CD14-positive monocyte (primary cell): ENCODE measurements around the gene HNRNPC. TPM values are rescaled to one million over a fixed set of nuclear protein-coding genes. Genes with fewer than 3 reads are reported as not detected.

ENCODE experiments used
- DNase-seq, 3 donors: peaks; one replicate each; pipeline ENCODE4 v3.0.0-alpha.2; 2011 to 2022
- H2AFZ ChIP-seq: 2 replicates; pipeline ENCODE4 v1.6.0; 2012; ENCODE audit warnings: mild to moderate bottlenecking, low read depth, low read length, inconsistent platforms; ENCODE audit not compliant: insufficient read depth, poor library complexity, severe bottlenecking
- H3K27ac ChIP-seq, 2 donors: 1 replicate in 1 of 2; 2 replicates in 1 of 2; pipeline ENCODE4 v1.5.1; 2012 to 2013; ENCODE audit warnings: low read length in 2 of 2, control low read depth in 1 of 2, inconsistent platforms in 1 of 2, low read depth in 1 of 2, mild to moderate bottlenecking in 1 of 2
- H3K27me3 ChIP-seq, 2 donors: one replicate each; pipeline versions ENCODE4 v1.6.0 to v1.6.1; 2011 to 2013; ENCODE audit warnings: low read length in 2 of 2; ENCODE audit not compliant: control insufficient read depth in 2 of 2, insufficient read depth in 2 of 2
- H3K36me3 ChIP-seq, 2 donors: replicated peaks in 1 of 2; 1 replicate in 1 of 2; 2 replicates in 1 of 2; pipeline versions ENCODE4 v1.5.1 to v1.6.1; 2012 to 2013; ENCODE audit warnings: low read length in 2 of 2, control low read depth in 1 of 2, inconsistent platforms in 1 of 2, mild to moderate bottlenecking in 1 of 2; ENCODE audit not compliant: insufficient read depth in 2 of 2, control insufficient read depth in 1 of 2
- H3K4me1 ChIP-seq, 2 donors: 1 replicate in 1 of 2; 2 replicates in 1 of 2; pipeline versions ENCODE4 v1.5.1 to v1.6.1; 2012 to 2013; ENCODE audit warnings: low read length in 2 of 2, control low read depth in 1 of 2, inconsistent platforms in 1 of 2, mild to moderate bottlenecking in 1 of 2, moderate library complexity in 1 of 2; ENCODE audit not compliant: insufficient read depth in 2 of 2, control insufficient read depth in 1 of 2
- H3K4me2 ChIP-seq: replicated peaks from 2 replicates; pipeline ENCODE3; 2012; ENCODE audit warnings: low read length, moderate library complexity, mild to moderate bottlenecking; ENCODE audit not compliant: poor library complexity, severe bottlenecking; ENCODE audit errors: extremely low read depth
- H3K4me3 ChIP-seq, 3 experiments: fragments of 200-600 bp in 1 of 3; sonication (generic) in 1 of 3; replicated peaks in 1 of 3; 1 replicate in 2 of 3; 2 replicates in 1 of 3; pipeline ENCODE4 v1.5.1; 2011 to 2013; ENCODE audit warnings: low read length in 3 of 3, mild to moderate bottlenecking in 3 of 3, control low read depth in 2 of 3, low read depth in 2 of 3, inconsistent platforms in 1 of 3, moderate library complexity in 1 of 3
- H3K79me2 ChIP-seq: 2 replicates; pipeline ENCODE4 v1.6.0; 2012; ENCODE audit warnings: mild to moderate bottlenecking, control low read depth, inconsistent platforms, low read length, moderate library complexity; ENCODE audit not compliant: insufficient read depth
- H3K9ac ChIP-seq: 2 replicates; pipeline ENCODE4 v1.6.0; 2017; ENCODE audit warnings: low read length, mild to moderate bottlenecking; ENCODE audit not compliant: insufficient read depth, poor library complexity, severe bottlenecking
- H3K9me3 ChIP-seq, 2 donors: replicated peaks in 1 of 2; 1 replicate in 1 of 2; 2 replicates in 1 of 2; pipeline versions ENCODE4 v1.5.1 to v1.6.1; 2012 to 2013; ENCODE audit warnings: low read length in 2 of 2, control low read depth in 1 of 2; ENCODE audit not compliant: control insufficient read depth in 1 of 2, insufficient read depth in 1 of 2
- H4K20me1 ChIP-seq: 2 replicates; pipeline ENCODE4 v1.6.0; 2012; ENCODE audit warnings: mild to moderate bottlenecking, low read length, control low read depth, moderate library complexity; ENCODE audit not compliant: insufficient read depth
- H3K27ac Mint-ChIP-seq, 7 donors: one replicate each; pipeline ENCODE4 v1.8.0; 2020; ENCODE audit warnings: mild to moderate bottlenecking in 7 of 7, mixed read lengths in 7 of 7, moderate library complexity in 6 of 7, inconsistent platforms in 2 of 7
- H3K27me3 Mint-ChIP-seq, 3 donors: one replicate each; pipeline ENCODE4 v1.8.0; 2021 to 2022; ENCODE audit warnings: low read depth in 3 of 3, mild to moderate bottlenecking in 3 of 3, mixed read lengths in 3 of 3, moderate library complexity in 3 of 3, inconsistent platforms in 1 of 3
- H3K36me3 Mint-ChIP-seq, 2 donors: one replicate each; pipeline ENCODE4 v1.8.0; 2020; ENCODE audit warnings: mixed read lengths in 2 of 2, inconsistent platforms in 1 of 2, mild to moderate bottlenecking in 1 of 2
- H3K4me1 Mint-ChIP-seq: one replicate; pipeline ENCODE4 v1.8.0; 2020; ENCODE audit warnings: mild to moderate bottlenecking, mixed read lengths
- H3K4me3 Mint-ChIP-seq, 2 donors: one replicate each; pipeline ENCODE4 v1.8.0; 2020; ENCODE audit warnings: mild to moderate bottlenecking in 2 of 2, mixed read lengths in 2 of 2, moderate library complexity in 1 of 2
- H3K9me3 Mint-ChIP-seq, 7 donors: one replicate each; pipeline ENCODE4 v1.8.0; 2020 to 2022; ENCODE audit warnings: mixed read lengths in 7 of 7, mild to moderate bottlenecking in 6 of 7, moderate library complexity in 6 of 7, inconsistent platforms in 2 of 7
- CTCF ChIP-seq: fragments of 200-600 bp; IDR thresholded peaks from one replicate; pipeline ENCODE4 v1.8.0; 2022; ENCODE audit warnings: antibody characterized with exemption, mild to moderate bottlenecking
- WGBS: methylation state at CpG from one replicate; pipeline ENCODE4 v1.1.5; 2013; ENCODE audit warnings: missing lambda C conversion rate; ENCODE audit not compliant: insufficient coverage; 5-methylcytosine and 5-hydroxymethylcytosine counted together
- intact Hi-C, 2 donors: fragments of 100-400 bp; cut with micrococcal nuclease; formaldehyde crosslinking; loops; one replicate each; pipeline versions ENCODE4 v1.15.0 to v1.15.1; 2023
- polyA plus RNA-seq, 3 donors: library from polyadenylated mRNA; depleted of rRNA in 1 of 3; unstranded in 2 of 3; stranded (reverse) in 1 of 3; fragments of 300-500 nt in 2 of 3; fragments of >200 nt in 1 of 3; fragmentation: Illumina TruSeq in 2 of 3; gene quantifications; 1 replicate in 2 of 3; 2 replicates in 1 of 3; pipeline ENCODE4 v1.2.3, GENCODE V29; 2012 to 2021

HNRNPC gene
- polyA plus RNA-seq, 3 donors, result 391 to 609 (median 580) TPM

GRCh38 chr14:21160061-21160610, 109.1 kb downstream of the HNRNPC start:
- H3K4me2 ChIP-seq, result no peak overlapping the region
- no peaks in the 10 kb centered on the region for H3K36me3 ChIP-seq
- Mint-ChIP-seq H3K4me3 (no peak overlapping the region), H3K9me3 (peaks cover 0 to 1% (median 0%) of the 10 kb centered on the region in 7 donors), H3K36me3 (no peaks in the 10 kb centered on the region), H3K27ac (no peak overlapping the region), H3K27me3 (peaks cover 3 to 15% (median 3%) of the 10 kb centered on the region in 3 donors), H3K4me1 (peaks cover 1% of the 10 kb centered on the region)
- H3K79me2 ChIP-seq, result no peaks in the 10 kb centered on the region
- no peak overlapping the region for H3K9ac ChIP-seq
- 100% methylated on average over 3 of the region's 4 CpGs for WGBS
- TF ChIP-seq CTCF, result no peak
- DNase-seq, result no peak
- no peak overlapping the region for H3K27ac ChIP-seq
- intact Hi-C loops, result no loop called here
- H3K4me1 ChIP-seq, result no peaks in the 10 kb centered on the region
- H3K27me3 ChIP-seq, result no peaks in the 10 kb centered on the region
- no peaks in the 10 kb centered on the region for H3K9me3 ChIP-seq
- H3K4me3 ChIP-seq, result no peak overlapping the region
- H4K20me1 ChIP-seq, result no peaks in the 10 kb centered on the region
- no peak overlapping the region for H2AFZ ChIP-seq

Other genes with a start within 250 kb of the HNRNPC start
- 10 to 100 TPM in 2 of 3 donors, 1 to 10 TPM in 1; 6.8 to 11.7 (median 11.1) TPM for gene NDRG2, start 244.4 kb downstream of the HNRNPC start, polyA plus RNA-seq
- not detected for gene TPPP2, start 239.2 kb downstream of the HNRNPC start, polyA plus RNA-seq
- gene RNASE13, start 234.6 kb downstream of the HNRNPC start, polyA plus RNA-seq, result under 1 TPM in 1 of 3 donors, not detected in 2; 0.39 TPM
- gene RNASE7, start 227.1 kb downstream of the HNRNPC start, polyA plus RNA-seq, result not detected
- gene RNASE8, start 211.6 kb downstream of the HNRNPC start, polyA plus RNA-seq, result not detected
- gene ARHGEF40, start 199.1 kb downstream of the HNRNPC start, polyA plus RNA-seq, result 100 to 1,000 TPM in 1 of 3 donors, 10 to 100 TPM in 2; 12.1 to 114 (median 15.3) TPM
- gene ZNF219, start 170.8 kb downstream of the HNRNPC start, polyA plus RNA-seq, result 1 to 10 TPM in 1 of 3 donors, under 1 TPM in 2; 0.49 to 7.2 (median 0.68) TPM
- gene TMEM253, start 168.4 kb downstream of the HNRNPC start, polyA plus RNA-seq, result under 1 TPM in 1 of 3 donors, not detected in 2; 0.05 TPM
- gene OR5AU1, start 113.4 kb downstream of the HNRNPC start, polyA plus RNA-seq, result not detected
- 10 to 100 TPM in 1 of 3 donors, 1 to 10 TPM in 2; 4.7 to 10.4 (median 7.4) TPM for gene RPGRIP1, start 10.6 kb upstream of the HNRNPC start, polyA plus RNA-seq
- 10 to 100 TPM; 15.7 to 37.3 (median 26.6) TPM for gene SUPT16H, start 114.6 kb upstream of the HNRNPC start, polyA plus RNA-seq
- gene CHD8, start 186.7 kb upstream of the HNRNPC start, polyA plus RNA-seq, result 10 to 100 TPM in 2 of 3 donors, 1 to 10 TPM in 1; 8.2 to 34.2 (median 15.1) TPM
- gene RAB2B, start 207.5 kb upstream of the HNRNPC start, polyA plus RNA-seq, result 1 to 10 TPM; 2.1 to 9.9 (median 5.1) TPM
- gene TOX4, start 207.8 kb upstream of the HNRNPC start, polyA plus RNA-seq, result 10 to 100 TPM; 28.3 to 73.1 (median 68.5) TPM
- 100 to 1,000 TPM in 1 of 3 donors, 10 to 100 TPM in 1, 1 to 10 TPM in 1; 9.5 to 116 (median 10.8) TPM for gene METTL3, start 241.9 kb upstream of the HNRNPC start, polyA plus RNA-seq